Psoas muscle (tissue), 8 donors: ENCODE measurements around the gene TNFRSF17. TPM values are rescaled to one million over a fixed set of nuclear protein-coding genes. Genes with fewer than 3 reads are reported as not detected.

Source experiments
- ATAC-seq, 4 donors: fragments of 200-7000 bp; cut with Tn5 transposase; one replicate each; pipeline ENCODE4 v1.9.1; 2020; ENCODE audit warnings: moderate library complexity in 3 of 4, mild to moderate bottlenecking in 2 of 4
- DNase-seq, 2 donors: peaks; one replicate each; pipeline ENCODE4 v3.0.0-alpha.2; 2020
- H3K27ac ChIP-seq: fragments of 200-600 bp; one replicate; pipeline ENCODE4 v1.8.0; 2022
- H3K27me3 ChIP-seq, 3 donors: fragments of 200-600 bp in 1 of 3; one replicate each; pipeline versions ENCODE4 v1.6.1 to v1.8.0; 2013 to 2022; ENCODE audit warnings: low read length in 2 of 3, mild to moderate bottlenecking in 2 of 3, moderate library complexity in 1 of 3; ENCODE audit not compliant: insufficient read depth in 3 of 3
- H3K36me3 ChIP-seq, 2 donors: fragments of 200-600 bp in 1 of 2; one replicate each; pipeline versions ENCODE4 v1.6.1 to v1.8.0; 2013 to 2022; ENCODE audit warnings: low read depth in 1 of 2, mild to moderate bottlenecking in 1 of 2, moderate library complexity in 1 of 2; ENCODE audit not compliant: insufficient read depth in 1 of 2
- H3K4me1 ChIP-seq: fragments of 200-600 bp; one replicate; pipeline ENCODE4 v1.8.0; 2022
- H3K4me3 ChIP-seq: fragments of 200-600 bp; one replicate; pipeline ENCODE4 v1.8.0; 2022; ENCODE audit warnings: mild to moderate bottlenecking
- H3K9me3 ChIP-seq: fragments of 200-600 bp; one replicate; pipeline ENCODE4 v1.8.0; 2022
- WGBS, 3 donors: extraction: QIAGEN DNeasy Blood & Tissue Kit; methylation state at CpG; one replicate each; pipeline versions ENCODE4 v1.1.6 to v1.1.7; 2013; 5-methylcytosine and 5-hydroxymethylcytosine counted together
- intact Hi-C, 2 donors: fragments of 100-400 bp; cut with DNase I; formaldehyde crosslinking; loops; one replicate each; pipeline versions ENCODE4 v1.11.0 to v1.14.2; 2022
- polyA plus RNA-seq, 3 donors: library from polyadenylated mRNA; stranded (reverse); fragments of 200-250 nt; gene quantifications; one replicate each; pipeline ENCODE4 v1.2.3, GENCODE V29; 2013
- total RNA-seq, 4 donors: library from RNA; stranded (reverse); fragmentation: NEBNext Ultra II Directional in 2 of 4; extraction: Animal tissue kit (Norgen Biotek cat#: 25700) in 2 of 4; gene quantifications; one replicate each; pipeline versions ENCODE4 v1.2.1 to v1.2.4, GENCODE V29; 2021 to 2023
- TF ChIP-seq, protein P1 (sequence below): fragments of 200-600 bp; IDR thresholded peaks from one replicate; pipeline ENCODE4 v1.8.0; 2022; ENCODE audit warnings: antibody characterized with exemption
- donor health status: healthy with polysubstance abuse.
- donor health status: DM: no; HTN: no; CAD: no; lungs with moderate emphysema.
- donor health status: Bipolar disorder and iron deficiency.
- donor health status: healthy.
- donor health status: DM: yes; HTN: yes; CAD: no.
- donor health status: DM: no; HTN: no; CAD: no.
- donor health status: DM: no; HTN: no; CAD: no.
- donor health status: DM: yes; HTN: yes; CAD: no.

Gene TNFRSF17
- total and polyA plus RNA-seq, 7 donors: 0.08 to 0.13 TPM; not detected in 5

DNA sequence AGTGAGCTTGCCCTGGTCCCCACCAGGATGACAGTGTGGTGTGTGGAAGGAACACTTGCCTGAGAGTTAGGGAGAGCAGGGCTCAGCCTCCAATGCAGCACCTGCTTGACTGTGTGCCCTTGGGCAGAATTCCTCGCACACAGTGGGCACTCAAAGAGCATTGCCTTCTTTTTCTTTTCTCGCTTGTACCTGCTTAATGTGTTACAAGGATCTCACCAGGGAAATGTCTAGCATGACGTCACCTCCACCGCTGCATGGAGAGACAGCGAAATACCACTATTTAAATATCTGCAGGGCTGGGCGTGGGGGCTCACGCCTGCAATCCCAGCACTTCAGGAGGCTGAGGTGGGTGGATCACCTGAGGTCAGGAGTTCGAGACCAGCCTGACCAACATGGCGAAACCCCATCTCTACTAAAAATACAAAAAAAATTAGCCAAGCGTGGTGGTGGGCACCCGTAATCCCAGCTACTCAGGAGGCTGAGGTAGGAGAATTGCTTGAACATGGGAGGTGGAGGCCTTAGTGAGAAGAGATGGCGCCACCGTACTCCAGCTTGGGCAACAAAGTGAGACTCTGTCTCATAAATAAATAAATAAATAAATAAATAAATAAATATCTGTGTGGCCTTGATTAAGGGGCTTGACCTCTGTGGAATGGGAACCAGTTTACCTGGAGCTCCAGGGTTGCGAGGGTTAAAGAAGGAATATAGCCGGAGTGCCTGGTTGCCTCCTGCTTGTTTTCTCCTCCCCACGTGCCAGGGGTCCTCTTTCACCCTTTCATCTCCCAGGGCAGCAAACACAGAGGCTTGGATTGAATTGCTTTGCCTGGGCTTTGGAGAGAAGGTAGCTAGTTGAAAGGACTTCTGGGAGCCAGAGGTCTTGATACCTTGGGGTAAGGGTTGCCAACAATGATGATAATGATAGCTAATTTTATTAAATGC is 27.8 kb downstream of the TNFRSF17 start:
- intact Hi-C loops: no loop called here
- no peaks in the 10 kb centered on the region for H3K9me3 ChIP-seq
- H3K27ac ChIP-seq: no peak overlapping the region
- TF ChIP-seq, protein P1, sequence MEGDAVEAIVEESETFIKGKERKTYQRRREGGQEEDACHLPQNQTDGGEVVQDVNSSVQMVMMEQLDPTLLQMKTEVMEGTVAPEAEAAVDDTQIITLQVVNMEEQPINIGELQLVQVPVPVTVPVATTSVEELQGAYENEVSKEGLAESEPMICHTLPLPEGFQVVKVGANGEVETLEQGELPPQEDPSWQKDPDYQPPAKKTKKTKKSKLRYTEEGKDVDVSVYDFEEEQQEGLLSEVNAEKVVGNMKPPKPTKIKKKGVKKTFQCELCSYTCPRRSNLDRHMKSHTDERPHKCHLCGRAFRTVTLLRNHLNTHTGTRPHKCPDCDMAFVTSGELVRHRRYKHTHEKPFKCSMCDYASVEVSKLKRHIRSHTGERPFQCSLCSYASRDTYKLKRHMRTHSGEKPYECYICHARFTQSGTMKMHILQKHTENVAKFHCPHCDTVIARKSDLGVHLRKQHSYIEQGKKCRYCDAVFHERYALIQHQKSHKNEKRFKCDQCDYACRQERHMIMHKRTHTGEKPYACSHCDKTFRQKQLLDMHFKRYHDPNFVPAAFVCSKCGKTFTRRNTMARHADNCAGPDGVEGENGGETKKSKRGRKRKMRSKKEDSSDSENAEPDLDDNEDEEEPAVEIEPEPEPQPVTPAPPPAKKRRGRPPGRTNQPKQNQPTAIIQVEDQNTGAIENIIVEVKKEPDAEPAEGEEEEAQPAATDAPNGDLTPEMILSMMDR: no peak
- H3K4me1 ChIP-seq: peaks cover 20% of the 10 kb centered on the region
- no peaks in the 10 kb centered on the region for H3K27me3 ChIP-seq
- H3K36me3 ChIP-seq: no peaks in the 10 kb centered on the region
- H3K4me3 ChIP-seq: no peak overlapping the region
- DNase-seq (no peak), ATAC-seq (no peak)
- 93 to 97% (median 95%) methylated on average over 16 of the region's 16 CpGs for WGBS, 3 donors

DNA sequence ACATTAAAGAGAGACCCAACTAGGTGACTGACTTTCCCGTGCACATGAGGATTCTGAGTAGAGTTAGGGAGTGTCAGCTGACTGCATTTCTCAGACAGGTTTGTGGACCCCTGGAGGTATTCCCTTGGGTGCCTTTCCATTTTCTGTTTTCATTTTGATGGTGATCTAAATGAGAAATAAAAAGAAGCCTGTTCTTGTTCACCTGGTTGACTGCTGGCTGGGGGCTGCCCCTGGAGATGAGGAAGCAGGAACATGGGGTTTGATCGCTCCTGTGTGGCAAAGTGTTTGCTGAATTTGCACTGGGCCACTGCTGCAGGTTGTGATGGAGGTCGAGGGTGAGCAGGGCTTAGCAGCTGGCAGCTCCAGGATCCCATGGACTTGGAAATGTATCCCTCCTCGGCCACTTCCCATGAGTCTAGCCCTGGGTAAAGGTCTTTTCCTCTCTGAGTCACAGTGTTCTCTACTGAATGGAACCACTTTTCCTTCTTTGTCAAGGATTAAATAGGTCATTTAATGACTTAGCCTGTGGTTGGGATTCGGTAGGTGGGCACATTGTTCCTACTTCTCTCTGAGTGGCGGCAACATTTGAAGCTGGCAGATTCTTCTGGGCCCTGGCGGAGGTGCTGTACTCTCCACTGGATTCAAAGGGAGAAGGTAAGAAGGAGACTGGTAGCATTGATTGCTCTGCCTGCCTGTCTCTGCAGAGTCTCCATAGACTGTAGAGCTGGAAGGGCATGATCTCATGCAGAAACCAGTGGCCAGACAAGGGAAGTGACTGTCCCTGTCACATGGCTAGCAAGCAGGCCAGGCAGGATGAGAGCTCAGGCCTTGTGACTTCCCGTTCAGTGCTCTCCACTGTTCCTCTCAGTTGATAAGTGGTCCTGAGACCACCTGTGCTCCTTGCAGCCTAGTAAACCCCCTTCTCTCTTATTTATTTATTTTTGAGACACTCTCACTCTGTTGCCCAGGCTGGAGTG is 29.4 kb downstream of the TNFRSF17 start:
- 73 to 75% (median 74%) methylated on average over 8 of the region's 8 CpGs for WGBS, 3 donors
- Histone ChIP-seq H3K4me1 (peaks cover 20% of the 10 kb centered on the region), H3K27me3 (no peaks in the 10 kb centered on the region), H3K4me3 (no peak overlapping the region), H3K36me3 (no peaks in the 10 kb centered on the region), H3K27ac (peak overlapping the region; percentile 41), H3K9me3 (no peaks in the 10 kb centered on the region)
- intact Hi-C loops: no loop called here
- DNase-seq (peak; percentile 30 to 53), ATAC-seq (peak; percentile 44 to 58 (median 56))
- TF ChIP-seq, protein P1: no peak

DNA sequence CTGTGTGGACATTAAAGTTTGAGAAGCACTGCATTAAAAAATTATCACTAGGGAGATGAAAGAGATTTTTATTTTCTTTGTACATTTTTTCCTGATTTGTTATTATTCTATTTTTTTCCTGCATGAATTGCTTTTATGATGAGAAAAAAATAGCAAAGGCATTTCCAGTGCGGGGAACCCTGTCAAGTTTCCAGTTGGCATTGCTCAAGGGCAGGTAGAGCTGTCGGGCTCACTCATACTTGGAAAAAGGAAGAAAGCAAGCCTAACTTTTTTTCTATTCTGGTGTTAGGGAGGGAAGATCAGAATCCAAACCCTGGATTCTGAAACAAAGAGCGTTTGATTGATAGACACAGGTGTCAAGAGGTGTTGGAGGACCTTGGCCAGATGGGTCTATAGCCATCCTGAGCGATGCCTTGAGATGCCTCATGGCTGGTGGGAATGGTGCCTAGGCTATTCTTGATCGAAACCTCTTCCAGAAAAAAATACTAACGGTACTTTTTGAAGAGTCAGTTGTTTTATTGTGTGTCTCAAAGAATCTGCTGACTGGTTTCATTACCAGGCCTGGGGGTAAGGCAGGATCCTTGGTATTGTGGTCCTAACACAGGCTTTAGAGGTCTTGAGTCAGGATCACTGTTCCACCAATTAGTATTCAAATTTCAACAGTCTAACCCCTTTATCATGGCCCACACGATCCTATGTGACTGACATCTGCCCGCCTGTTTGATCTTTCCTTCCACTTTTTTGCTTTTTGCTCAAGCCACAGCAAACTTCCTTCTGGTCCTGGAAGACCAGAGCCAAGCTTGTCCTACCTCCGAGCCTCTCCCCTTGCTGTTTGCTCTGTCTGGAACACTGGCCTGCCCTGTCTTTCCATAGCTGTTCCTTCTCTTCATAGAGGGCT is 31.7 kb downstream of the TNFRSF17 start:
- intact Hi-C loops: no loop called here
- peak in 2 of 4 donors; percentile 37 to 47 for ATAC-seq
- Histone ChIP-seq H3K4me3 (no peak overlapping the region), H3K27me3 (no peaks in the 10 kb centered on the region), H3K4me1 (peaks cover 20% of the 10 kb centered on the region), H3K27ac (no peak overlapping the region), H3K36me3 (no peaks in the 10 kb centered on the region), H3K9me3 (no peaks in the 10 kb centered on the region)
- WGBS, 3 donors: 46 to 56% (median 48%) methylated on average over 9 of the region's 9 CpGs
- no peak for DNase-seq
- TF ChIP-seq, protein P1: no peak

DNA sequence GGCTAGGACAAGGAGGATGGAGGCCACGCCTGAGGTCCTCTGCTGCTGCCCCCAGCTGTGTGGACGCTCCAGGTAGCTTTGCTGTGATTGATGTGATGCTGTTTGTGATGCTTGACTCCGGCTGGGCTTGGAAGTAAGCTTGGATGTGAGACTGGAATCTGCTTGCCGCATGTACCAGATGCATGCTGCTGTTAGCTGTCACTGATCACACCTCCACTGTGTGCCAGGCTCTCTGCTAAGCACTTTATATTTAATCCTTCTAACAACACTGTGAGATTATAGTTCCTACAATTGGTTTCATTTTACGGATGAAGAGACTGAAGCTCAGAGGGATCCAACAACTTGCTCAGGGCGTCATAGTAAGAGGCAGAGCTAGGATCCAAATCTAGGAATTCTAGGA is 35.0 kb downstream of the TNFRSF17 start:
- TF ChIP-seq, protein P1: no peak
- Histone ChIP-seq H3K27ac (no peak overlapping the region), H3K36me3 (peaks cover 0 to 24% of the 10 kb centered on the region in 2 donors), H3K4me3 (no peak overlapping the region), H3K4me1 (peaks cover 10% of the 10 kb centered on the region), H3K27me3 (no peaks in the 10 kb centered on the region), H3K9me3 (no peaks in the 10 kb centered on the region)
- ATAC-seq (no peak), DNase-seq (no peak)
- intact Hi-C loops: no loop called here
- 52 to 75% (median 65%) methylated on average over 6 of the region's 6 CpGs for WGBS, 3 donors
